Measurements from ENCODE around the gene TIMP3.

The TIMP3 gene

DNA sequence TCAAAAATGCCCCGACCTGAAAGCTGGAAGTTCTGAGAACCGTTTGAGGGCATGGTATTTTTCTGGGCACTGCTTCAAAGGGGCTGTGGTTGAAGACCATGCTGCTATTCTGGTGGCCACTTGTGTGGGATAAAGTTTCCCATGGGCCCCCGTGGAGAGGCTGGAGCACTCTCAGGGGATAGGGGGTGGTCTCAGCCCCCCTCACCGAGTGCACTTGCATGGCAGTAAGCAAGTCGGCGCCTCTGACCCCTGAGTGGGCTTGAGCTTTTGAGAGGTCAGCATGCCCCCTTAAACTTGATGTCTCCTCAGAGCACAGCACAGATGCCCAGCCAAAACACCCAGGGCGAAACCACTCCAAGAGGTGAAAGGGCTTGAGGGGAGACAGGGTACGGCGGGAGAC lies 35.6 kb downstream of the TIMP3 start:
- Histone ChIP-seq H3K9me3 (ENCODE audit: control insufficient read depth, low read length) (no peaks in the 10 kb centered on the region), H3K9ac (ENCODE audit: low read length) (no peak overlapping the region), H3K4me3 (ENCODE audit: low read length) (no peak overlapping the region), H3K27me3 (replicated peaks; ENCODE audit: control insufficient read depth, insufficient read depth, low read length) (no peaks in the 10 kb centered on the region), H3K4me1 (ENCODE audit: control insufficient read depth, insufficient read depth, low read length) (peaks cover 9% of the 10 kb centered on the region), H3K36me3 (ENCODE audit: control insufficient read depth, insufficient read depth, low read length, severe bottlenecking) (peaks cover 74% of the 10 kb centered on the region)
- no peak for DNase-seq (ENCODE audit: low read depth)

DNA sequence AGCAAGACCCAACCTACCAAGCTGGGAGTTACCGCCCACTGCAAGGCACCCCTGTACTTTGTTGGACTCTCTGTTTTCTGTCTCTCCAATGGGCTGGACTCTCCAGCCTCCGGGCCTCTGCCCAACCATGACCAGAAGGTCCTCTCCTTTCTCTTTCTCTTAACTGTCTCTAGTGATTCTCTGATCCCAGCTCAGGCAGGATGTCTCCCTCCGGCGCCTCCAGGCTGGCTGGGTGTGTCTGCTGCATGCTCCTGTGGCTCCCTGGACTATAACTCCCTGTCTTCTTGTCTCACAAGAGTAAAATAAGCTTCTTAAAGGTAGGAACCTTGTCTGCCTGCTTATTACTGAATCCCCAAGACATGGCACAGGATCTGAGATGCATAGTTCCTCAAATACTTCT lies 36.3 kb downstream of the TIMP3 start:
- no peak overlapping the region for H3K9ac ChIP-seq (ENCODE audit: low read length)
- no peak overlapping the region for H3K4me3 ChIP-seq (ENCODE audit: low read length)
- H3K36me3 ChIP-seq (ENCODE audit: control insufficient read depth, insufficient read depth, low read length, severe bottlenecking), result peaks cover 70% of the 10 kb centered on the region
- no peak for DNase-seq (ENCODE audit: low read depth)
- peaks cover 9% of the 10 kb centered on the region for H3K4me1 ChIP-seq (ENCODE audit: control insufficient read depth, insufficient read depth, low read length)
- H3K9me3 ChIP-seq (ENCODE audit: control insufficient read depth, low read length), result no peaks in the 10 kb centered on the region
- H3K27me3 ChIP-seq (replicated peaks; ENCODE audit: control insufficient read depth, insufficient read depth, low read length), result no peaks in the 10 kb centered on the region

DNA sequence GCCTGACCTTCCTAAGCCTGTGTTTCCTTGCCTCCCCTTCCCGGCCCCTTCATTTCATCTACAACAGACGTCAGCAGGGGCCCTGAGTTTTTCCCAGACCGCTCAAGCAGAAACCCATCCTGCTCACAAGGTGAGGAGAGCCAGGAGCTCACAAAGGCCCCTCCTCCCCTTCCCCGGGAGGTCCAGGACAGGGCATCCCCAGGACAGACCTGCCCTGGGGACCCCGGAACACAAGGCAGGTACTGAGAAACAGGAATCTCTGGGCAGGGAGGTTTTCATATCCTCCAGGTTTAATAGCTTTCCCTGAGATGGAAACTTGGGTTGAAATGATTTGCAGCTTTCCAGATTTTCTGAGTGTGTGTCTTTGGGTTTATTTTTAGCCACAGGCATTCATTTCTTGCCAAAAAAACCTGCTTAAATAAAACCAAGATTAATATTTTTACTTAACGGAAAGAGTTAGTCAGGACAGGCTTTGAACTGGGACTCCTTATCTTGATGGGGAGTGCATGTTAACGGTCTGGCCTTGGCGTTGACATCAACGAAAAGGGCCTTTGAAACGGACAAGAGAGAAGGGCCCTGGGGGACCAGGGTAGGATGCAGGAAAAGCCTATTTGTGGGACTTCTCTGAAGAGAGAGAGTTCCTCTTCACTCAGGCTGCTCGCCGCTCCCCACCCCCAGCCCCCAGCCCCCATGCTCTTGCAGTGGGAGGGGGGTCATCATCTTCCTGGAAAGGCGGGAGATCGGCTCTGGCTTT lies 38.5 kb downstream of the TIMP3 start:
- H3K4me1 ChIP-seq (ENCODE audit: control insufficient read depth, insufficient read depth, low read length), result peaks cover 9% of the 10 kb centered on the region

DNA sequence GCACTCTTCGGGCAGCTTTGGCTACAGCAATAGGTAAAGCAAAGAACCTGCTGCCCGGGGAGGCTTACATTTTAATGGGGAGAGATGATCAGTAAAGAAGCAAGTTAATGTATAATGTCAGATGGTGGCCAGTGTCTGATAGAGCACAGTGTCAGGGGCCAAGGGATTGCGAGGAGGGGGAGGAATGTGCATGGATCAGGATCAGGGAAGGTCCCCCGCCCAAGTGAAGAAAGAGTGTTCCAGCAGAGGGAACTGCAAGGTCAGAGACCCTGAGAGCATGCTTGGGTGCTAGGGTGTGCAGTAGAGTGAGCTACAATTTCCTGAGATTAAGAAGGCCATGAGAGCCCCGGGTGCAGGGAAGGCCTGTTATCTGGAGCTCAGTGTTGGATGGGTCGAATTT lies 39.7 kb downstream of the TIMP3 start:
- Histone ChIP-seq H3K36me3 (ENCODE audit: control insufficient read depth, insufficient read depth, low read length, severe bottlenecking) (peaks cover 67% of the 10 kb centered on the region), H3K4me3 (ENCODE audit: low read length) (no peak overlapping the region), H3K9me3 (ENCODE audit: control insufficient read depth, low read length) (no peaks in the 10 kb centered on the region), H3K9ac (ENCODE audit: low read length) (no peak overlapping the region), H3K27me3 (replicated peaks; ENCODE audit: control insufficient read depth, insufficient read depth, low read length) (no peaks in the 10 kb centered on the region), H3K4me1 (ENCODE audit: control insufficient read depth, insufficient read depth, low read length) (peaks cover 16% of the 10 kb centered on the region)
- DNase-seq (ENCODE audit: low read depth), result no peak

More for the DNA sequence above, 38.5 kb downstream of the TIMP3 start:
- H3K27me3 ChIP-seq (replicated peaks; ENCODE audit: control insufficient read depth, insufficient read depth, low read length), result no peaks in the 10 kb centered on the region
- peaks cover 69% of the 10 kb centered on the region for H3K36me3 ChIP-seq (ENCODE audit: control insufficient read depth, insufficient read depth, low read length, severe bottlenecking)
- no peak overlapping the region for H3K4me3 ChIP-seq (ENCODE audit: low read length)
- H3K9me3 ChIP-seq (ENCODE audit: control insufficient read depth, low read length), result no peaks in the 10 kb centered on the region
- H3K9ac ChIP-seq (ENCODE audit: low read length), result no peak overlapping the region
- no peak for DNase-seq (ENCODE audit: low read depth)

DNA sequence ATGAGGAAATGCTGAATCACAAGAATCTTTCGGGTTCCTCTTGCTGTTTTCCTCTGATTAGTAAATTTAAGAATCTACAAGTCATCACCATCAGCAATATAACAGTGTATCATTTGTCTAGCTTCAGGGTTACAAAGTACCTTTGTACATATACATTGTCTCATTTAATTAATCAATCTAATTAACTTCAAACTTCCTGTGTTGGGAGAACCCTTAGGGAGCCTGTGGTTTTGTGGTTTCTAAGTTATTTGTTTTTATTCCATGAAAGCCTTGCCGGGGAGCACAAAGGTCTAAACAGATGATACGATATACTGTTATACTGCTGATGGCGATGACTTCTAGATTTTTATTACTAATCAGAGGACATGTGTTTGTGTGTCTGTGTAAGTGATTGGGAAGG lies 41.0 kb downstream of the TIMP3 start:
- Histone ChIP-seq H3K4me1 (ENCODE audit: control insufficient read depth, insufficient read depth, low read length) (peaks cover 26% of the 10 kb centered on the region), H3K36me3 (ENCODE audit: control insufficient read depth, insufficient read depth, low read length, severe bottlenecking) (peaks cover 55% of the 10 kb centered on the region), H3K4me3 (ENCODE audit: low read length) (no peak overlapping the region), H3K9ac (ENCODE audit: low read length) (no peak overlapping the region), H3K27me3 (replicated peaks; ENCODE audit: control insufficient read depth, insufficient read depth, low read length) (no peaks in the 10 kb centered on the region), H3K9me3 (ENCODE audit: control insufficient read depth, low read length) (no peaks in the 10 kb centered on the region)
- no peak for DNase-seq (ENCODE audit: low read depth)

DNA sequence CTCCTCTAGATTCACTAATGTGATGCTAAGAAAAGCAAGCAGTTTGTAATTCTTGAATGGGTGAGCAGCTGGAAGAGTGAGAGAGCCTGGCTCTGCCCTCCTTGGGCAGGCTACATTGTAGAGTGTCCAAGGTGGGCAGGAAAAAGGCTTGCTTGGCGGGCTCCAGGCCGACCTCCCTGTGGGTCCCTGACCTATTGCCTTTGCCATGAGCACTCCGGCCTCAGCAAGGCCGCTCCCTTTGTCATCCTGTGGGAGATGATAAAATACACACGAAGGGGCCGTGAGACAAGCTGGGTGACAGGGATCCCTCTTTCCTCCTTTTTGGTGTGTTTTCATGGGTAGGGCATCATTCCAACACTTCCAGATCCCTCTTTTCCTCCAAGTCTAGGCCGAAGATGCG lies 41.8 kb downstream of the TIMP3 start:
- H3K36me3 ChIP-seq (ENCODE audit: control insufficient read depth, insufficient read depth, low read length, severe bottlenecking), result peaks cover 50% of the 10 kb centered on the region
- no peak for DNase-seq (ENCODE audit: low read depth)
- peaks cover 26% of the 10 kb centered on the region for H3K4me1 ChIP-seq (ENCODE audit: control insufficient read depth, insufficient read depth, low read length)
- no peaks in the 10 kb centered on the region for H3K9me3 ChIP-seq (ENCODE audit: control insufficient read depth, low read length)
- H3K9ac ChIP-seq (ENCODE audit: low read length), result no peak overlapping the region
- no peaks in the 10 kb centered on the region for H3K27me3 ChIP-seq (replicated peaks; ENCODE audit: control insufficient read depth, insufficient read depth, low read length)
- no peak overlapping the region for H3K4me3 ChIP-seq (ENCODE audit: low read length)

DNA sequence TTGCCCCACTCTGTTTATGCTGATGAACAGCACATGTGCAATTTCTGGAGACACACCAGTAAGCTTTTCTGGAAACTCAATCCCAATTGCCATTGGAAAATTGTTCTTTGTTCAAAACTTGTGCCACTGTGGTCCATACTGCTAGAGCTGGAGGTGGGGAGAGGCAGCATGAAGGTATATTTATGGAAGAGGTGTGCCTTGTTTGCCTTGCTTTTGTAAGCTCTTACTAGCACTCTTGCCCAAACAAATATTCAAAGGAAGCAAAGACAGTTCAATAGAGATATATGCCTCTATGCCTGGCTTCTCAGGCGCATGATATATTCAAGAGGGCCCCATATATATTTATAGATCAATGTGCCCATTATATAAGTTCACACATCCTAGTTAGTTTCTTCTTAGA lies 42.7 kb downstream of the TIMP3 start:
- H3K9ac ChIP-seq (ENCODE audit: low read length), result no peak overlapping the region
- peaks cover 25% of the 10 kb centered on the region for H3K4me1 ChIP-seq (ENCODE audit: control insufficient read depth, insufficient read depth, low read length)
- H3K4me3 ChIP-seq (ENCODE audit: low read length), result no peak overlapping the region
- H3K9me3 ChIP-seq (ENCODE audit: control insufficient read depth, low read length), result no peaks in the 10 kb centered on the region
- no peaks in the 10 kb centered on the region for H3K27me3 ChIP-seq (replicated peaks; ENCODE audit: control insufficient read depth, insufficient read depth, low read length)
- peaks cover 41% of the 10 kb centered on the region for H3K36me3 ChIP-seq (ENCODE audit: control insufficient read depth, insufficient read depth, low read length, severe bottlenecking)
- no peak for DNase-seq (ENCODE audit: low read depth)

DNA sequence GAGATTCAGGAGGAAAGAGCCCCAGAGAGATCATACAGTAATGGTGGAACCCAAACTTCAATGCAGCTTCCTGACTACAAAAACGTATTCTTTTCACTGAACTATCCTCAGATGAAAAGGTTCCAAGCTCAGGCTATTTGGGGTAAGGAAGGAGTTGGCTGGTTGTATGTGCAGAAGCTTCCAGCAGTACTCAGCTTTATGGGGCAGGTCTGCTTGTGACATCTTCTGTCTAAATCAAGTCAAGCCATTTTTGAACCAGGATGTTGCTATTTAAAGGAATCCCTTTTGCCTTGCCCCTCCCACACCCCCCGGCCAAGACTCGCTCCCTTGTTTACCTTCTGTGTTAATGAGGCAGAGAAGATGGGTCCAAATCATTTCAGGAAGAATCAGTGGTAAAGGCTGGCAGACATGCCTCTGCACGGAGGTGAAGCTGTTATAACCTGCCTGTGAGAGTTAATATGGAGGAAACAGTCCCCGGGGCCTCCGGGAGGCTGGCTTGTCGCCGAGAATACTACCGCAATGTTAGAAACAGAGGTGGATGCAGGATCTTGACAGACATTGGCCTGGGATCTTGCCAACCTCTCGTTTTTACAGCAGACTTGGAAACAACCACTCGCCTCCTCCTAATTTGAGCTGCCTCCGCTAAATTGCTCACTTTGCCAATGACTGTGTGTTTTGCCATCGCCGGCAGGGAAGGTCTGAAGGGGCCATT lies 45.4 kb downstream of the TIMP3 start:
- Histone ChIP-seq H3K27me3 (replicated peaks; ENCODE audit: control insufficient read depth, insufficient read depth, low read length) (no peaks in the 10 kb centered on the region), H3K4me1 (ENCODE audit: control insufficient read depth, insufficient read depth, low read length) (peaks cover 35% of the 10 kb centered on the region), H3K9me3 (ENCODE audit: control insufficient read depth, low read length) (no peaks in the 10 kb centered on the region), H3K9ac (ENCODE audit: low read length) (no peak overlapping the region), H3K4me3 (ENCODE audit: low read length) (no peak overlapping the region), H3K36me3 (ENCODE audit: control insufficient read depth, insufficient read depth, low read length, severe bottlenecking) (peaks cover 57% of the 10 kb centered on the region)
- no peak for DNase-seq (ENCODE audit: low read depth)

DNA sequence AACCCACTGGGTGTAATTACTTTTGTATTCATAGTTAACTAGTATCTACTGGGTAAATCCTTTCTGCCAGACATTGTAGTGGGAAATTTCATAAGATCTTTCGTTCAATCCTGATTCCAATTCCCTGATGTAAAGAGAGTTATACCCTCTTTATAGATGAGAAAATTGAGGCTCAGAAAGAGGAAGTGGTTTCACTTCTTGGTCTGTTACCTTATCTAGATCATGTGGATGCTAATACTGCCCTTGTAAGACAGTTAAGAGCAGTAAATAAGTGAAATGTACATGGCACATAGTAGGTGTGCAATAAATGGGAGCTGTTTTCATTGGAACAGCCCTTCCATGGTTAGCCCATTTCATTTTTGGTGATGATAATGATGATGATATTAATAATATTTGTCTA lies 46.7 kb downstream of the TIMP3 start:
- H3K27me3 ChIP-seq (replicated peaks; ENCODE audit: control insufficient read depth, insufficient read depth, low read length), result no peaks in the 10 kb centered on the region
- peaks cover 48% of the 10 kb centered on the region for H3K4me1 ChIP-seq (ENCODE audit: control insufficient read depth, insufficient read depth, low read length)
- no peak for DNase-seq (ENCODE audit: low read depth)
- peaks cover 59% of the 10 kb centered on the region for H3K36me3 ChIP-seq (ENCODE audit: control insufficient read depth, insufficient read depth, low read length, severe bottlenecking)
- H3K9ac ChIP-seq (ENCODE audit: low read length), result no peak overlapping the region
- H3K4me3 ChIP-seq (ENCODE audit: low read length), result no peak overlapping the region
- H3K9me3 ChIP-seq (ENCODE audit: control insufficient read depth, low read length), result no peaks in the 10 kb centered on the region

DNA sequence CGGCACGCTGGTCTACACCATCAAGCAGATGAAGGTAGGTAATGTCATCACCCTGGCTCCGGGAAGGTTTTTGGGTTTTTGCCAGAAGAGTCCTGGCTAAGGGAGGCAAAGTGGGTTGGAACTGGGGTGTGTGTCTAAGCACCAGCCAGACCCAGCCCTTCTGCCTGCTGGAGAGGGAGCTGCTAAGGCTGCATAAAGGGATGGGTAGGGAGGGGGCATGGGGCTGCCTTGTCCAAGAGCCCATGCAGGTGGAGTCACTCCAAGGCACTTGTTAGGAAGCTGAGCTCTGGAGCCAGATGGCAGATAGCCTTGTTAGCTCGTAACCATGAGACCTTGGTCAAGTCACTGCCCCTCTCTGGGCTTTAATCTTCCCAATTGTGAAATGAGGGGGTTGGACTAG lies 48.0 kb downstream of the TIMP3 start:
- Histone ChIP-seq H3K27me3 (replicated peaks; ENCODE audit: control insufficient read depth, insufficient read depth, low read length) (no peaks in the 10 kb centered on the region), H3K36me3 (ENCODE audit: control insufficient read depth, insufficient read depth, low read length, severe bottlenecking) (peaks cover 59% of the 10 kb centered on the region), H3K9me3 (ENCODE audit: control insufficient read depth, low read length) (no peaks in the 10 kb centered on the region), H3K4me3 (ENCODE audit: low read length) (no peak overlapping the region), H3K4me1 (ENCODE audit: control insufficient read depth, insufficient read depth, low read length) (peaks cover 61% of the 10 kb centered on the region), H3K9ac (ENCODE audit: low read length) (no peak overlapping the region)
- DNase-seq (ENCODE audit: low read depth), result no peak

DNA sequence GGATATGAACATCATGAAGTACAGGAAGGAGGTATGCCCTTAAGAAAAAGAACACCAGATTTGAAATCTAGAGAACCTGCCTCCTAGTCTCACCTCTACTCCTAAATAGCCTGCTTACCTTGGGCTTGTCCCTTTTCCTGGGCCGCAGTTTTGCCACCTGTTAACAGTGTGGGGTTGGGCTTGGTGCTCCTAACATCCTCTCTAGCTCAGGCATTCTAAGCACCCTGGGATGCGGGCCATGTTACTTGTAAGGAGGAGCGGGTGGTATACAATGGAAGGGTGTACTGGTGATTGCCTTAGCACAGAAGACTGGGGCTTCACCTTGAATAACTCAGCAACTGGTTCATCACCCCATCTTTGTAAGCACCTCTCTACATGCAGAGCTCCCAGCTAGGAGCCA lies 48.7 kb downstream of the TIMP3 start:
- DNase-seq (ENCODE audit: low read depth), result no peak
- Histone ChIP-seq H3K4me1 (ENCODE audit: control insufficient read depth, insufficient read depth, low read length) (peaks cover 67% of the 10 kb centered on the region), H3K9me3 (ENCODE audit: control insufficient read depth, low read length) (no peaks in the 10 kb centered on the region), H3K27me3 (replicated peaks; ENCODE audit: control insufficient read depth, insufficient read depth, low read length) (no peaks in the 10 kb centered on the region), H3K4me3 (ENCODE audit: low read length) (no peak overlapping the region), H3K9ac (ENCODE audit: low read length) (no peak overlapping the region), H3K36me3 (ENCODE audit: control insufficient read depth, insufficient read depth, low read length, severe bottlenecking) (peaks cover 64% of the 10 kb centered on the region)

Measured in adipocyte (in vitro differentiated cells).